Type B pancreatic cell (in vitro differentiated cells): ENCODE measurements around the gene AURKA. TPM values are rescaled to one million over a fixed set of nuclear protein-coding genes. Genes with fewer than 3 reads are reported as not detected.
A peak's percentile ranks its signal among the peaks of the same experiment; 100 is the strongest.
"Not testable (repeated sequence)": the region's sequence is repeated elsewhere in the genome, so short reads cannot be mapped to it uniquely, and the experiment has no call there.

ENCODE experiments used
- DNase-seq: peaks from one replicate; pipeline ENCODE4 v3.0.0; 2021; ENCODE audit warnings: mixed read lengths; ENCODE audit not compliant: unreplicated experiment; ENCODE audit errors: extremely low spot score
- H3K27ac Mint-ChIP-seq: 2 replicates; pipeline ENCODE4 v1.8.0; 2021; ENCODE audit warnings: mild to moderate bottlenecking, mixed read lengths
- H3K27me3 Mint-ChIP-seq: 2 replicates; pipeline ENCODE4 v1.8.0; 2021; ENCODE audit warnings: mixed read lengths
- H3K36me3 Mint-ChIP-seq: 2 replicates; pipeline ENCODE4 v1.8.0; 2021; ENCODE audit warnings: mixed read lengths
- H3K4me1 Mint-ChIP-seq: one replicate; pipeline ENCODE4 v1.8.0; 2021; ENCODE audit warnings: mixed read lengths; ENCODE audit not compliant: unreplicated experiment
- H3K4me3 Mint-ChIP-seq: 2 replicates; pipeline ENCODE4 v1.8.0; 2021; ENCODE audit warnings: mild to moderate bottlenecking, mixed read lengths
- H3K9me3 Mint-ChIP-seq: 2 replicates; pipeline ENCODE4 v1.8.0; 2021; ENCODE audit warnings: mixed read lengths
- total RNA-seq: library from RNA; stranded (reverse); gene quantifications from 2 replicates; pipeline ENCODE4 v1.2.1, GENCODE V29; 2021; ENCODE audit warnings: low replicate concordance
- TF ChIP-seq, protein P1 (sequence below): fragments of 200-600 bp; sonication (generic); conservative IDR thresholded peaks from 2 replicates; pipeline ENCODE4 v1.5.0; 2021; ENCODE audit warnings: antibody characterized with exemption, mild to moderate bottlenecking

Gene AURKA
- total RNA-seq, 1 donor from 2014 or later = 42.7 TPM

DNA sequence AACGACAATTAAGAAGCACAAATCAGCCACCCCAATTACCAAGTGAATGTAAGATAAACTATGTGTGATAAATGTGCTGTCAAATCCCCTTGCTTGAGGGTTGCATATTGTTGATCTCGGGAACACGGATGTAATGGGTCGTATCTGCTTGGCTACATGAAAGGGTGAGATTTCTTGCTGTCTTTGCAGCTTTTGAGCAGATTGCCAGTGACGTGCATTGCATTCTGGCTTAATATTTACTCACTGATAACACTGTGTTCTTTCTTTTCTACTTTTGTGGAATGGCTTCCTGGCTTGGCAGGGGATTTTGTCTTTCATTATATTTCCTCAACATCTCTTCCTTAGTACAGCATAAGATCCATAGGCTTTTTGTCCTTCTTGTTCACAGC lies 43.7 kb downstream of the AURKA start:
- H3K36me3 Mint-ChIP-seq = no peaks in the 10 kb centered on the region
- TF ChIP-seq, protein P1, sequence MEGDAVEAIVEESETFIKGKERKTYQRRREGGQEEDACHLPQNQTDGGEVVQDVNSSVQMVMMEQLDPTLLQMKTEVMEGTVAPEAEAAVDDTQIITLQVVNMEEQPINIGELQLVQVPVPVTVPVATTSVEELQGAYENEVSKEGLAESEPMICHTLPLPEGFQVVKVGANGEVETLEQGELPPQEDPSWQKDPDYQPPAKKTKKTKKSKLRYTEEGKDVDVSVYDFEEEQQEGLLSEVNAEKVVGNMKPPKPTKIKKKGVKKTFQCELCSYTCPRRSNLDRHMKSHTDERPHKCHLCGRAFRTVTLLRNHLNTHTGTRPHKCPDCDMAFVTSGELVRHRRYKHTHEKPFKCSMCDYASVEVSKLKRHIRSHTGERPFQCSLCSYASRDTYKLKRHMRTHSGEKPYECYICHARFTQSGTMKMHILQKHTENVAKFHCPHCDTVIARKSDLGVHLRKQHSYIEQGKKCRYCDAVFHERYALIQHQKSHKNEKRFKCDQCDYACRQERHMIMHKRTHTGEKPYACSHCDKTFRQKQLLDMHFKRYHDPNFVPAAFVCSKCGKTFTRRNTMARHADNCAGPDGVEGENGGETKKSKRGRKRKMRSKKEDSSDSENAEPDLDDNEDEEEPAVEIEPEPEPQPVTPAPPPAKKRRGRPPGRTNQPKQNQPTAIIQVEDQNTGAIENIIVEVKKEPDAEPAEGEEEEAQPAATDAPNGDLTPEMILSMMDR = no peak
- peak overlapping the region; percentile 30 for H3K27ac Mint-ChIP-seq
- H3K4me3 Mint-ChIP-seq = peak overlapping the region; percentile 20
- H3K27me3 Mint-ChIP-seq = peaks cover 34% of the 10 kb centered on the region
- DNase-seq = no peak
- H3K9me3 Mint-ChIP-seq = no peaks in the 10 kb centered on the region
- H3K4me1 Mint-ChIP-seq = peaks cover 13% of the 10 kb centered on the region

DNA sequence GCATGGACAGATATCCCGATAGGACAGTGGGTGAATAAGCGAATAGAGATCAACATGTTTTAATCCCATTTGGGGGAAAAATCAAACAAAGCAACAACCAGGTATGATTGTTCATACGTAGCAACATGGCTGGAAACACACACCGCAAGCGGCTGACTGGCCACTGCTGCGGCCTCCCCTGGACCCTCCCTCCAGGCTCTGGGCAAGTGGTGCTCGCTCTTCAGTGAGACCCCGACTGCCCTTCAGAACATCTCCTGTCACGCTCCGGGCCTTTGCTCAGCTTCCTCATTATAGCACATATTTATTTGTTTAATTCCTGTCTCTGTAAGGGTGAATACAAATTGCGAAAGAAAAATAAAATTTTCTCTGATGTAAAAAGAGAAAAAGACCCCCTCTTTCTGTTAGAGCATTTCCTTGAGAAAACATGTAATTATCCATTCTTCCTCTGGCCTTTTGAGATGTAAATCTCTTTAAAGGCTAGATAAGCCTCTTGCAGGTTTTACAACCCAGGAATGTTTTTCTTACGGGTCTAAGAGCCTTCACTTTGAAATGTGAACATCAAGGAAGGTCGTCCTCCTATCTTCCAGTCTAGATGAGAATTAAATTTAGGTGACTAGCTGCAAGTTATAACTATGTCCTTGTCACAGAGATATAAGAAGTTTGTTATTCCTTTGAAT lies 44.2 kb downstream of the AURKA start:
- Mint-ChIP-seq H3K9me3 (no peaks in the 10 kb centered on the region), H3K27ac (peak overlapping the region; percentile 30), H3K4me3 (peak overlapping the region; percentile 20), H3K36me3 (no peaks in the 10 kb centered on the region), H3K27me3 (peaks cover 39% of the 10 kb centered on the region), H3K4me1 (peaks cover 13% of the 10 kb centered on the region)
- DNase-seq = no peak
- TF ChIP-seq, protein P1 = no peak

DNA sequence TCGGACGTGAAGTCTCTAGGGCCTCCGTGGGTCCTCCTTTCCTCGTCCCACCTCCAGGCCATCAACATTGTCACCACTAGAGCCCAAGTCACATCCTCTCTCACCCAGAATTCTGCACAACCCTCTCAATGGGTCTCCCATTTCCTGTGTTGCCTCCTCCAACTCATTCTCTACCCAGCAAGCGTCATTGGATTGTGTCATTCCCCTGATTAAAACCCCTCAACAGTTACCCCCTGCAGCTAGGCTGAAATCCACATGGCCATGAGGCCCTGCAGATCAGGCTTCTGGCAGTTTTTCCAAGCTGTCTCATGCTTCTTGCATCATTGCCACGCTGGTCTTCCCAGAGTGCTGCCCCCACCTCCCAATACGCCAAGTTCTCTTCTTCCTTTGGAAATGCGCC lies 46.1 kb downstream of the AURKA start:
- Mint-ChIP-seq H3K36me3 (no peaks in the 10 kb centered on the region), H3K9me3 (no peaks in the 10 kb centered on the region), H3K4me1 (peaks cover 13% of the 10 kb centered on the region), H3K4me3 (no peak overlapping the region), H3K27me3 (peaks cover 57% of the 10 kb centered on the region), H3K27ac (no peak overlapping the region)
- DNase-seq = no peak
- TF ChIP-seq, protein P1 = no peak

GRCh38 chr20:56343861-56344381 lies 48.1 kb downstream of the AURKA start:
- H3K27me3 Mint-ChIP-seq = peaks cover 76% of the 10 kb centered on the region
- no peak overlapping the region for H3K27ac Mint-ChIP-seq
- peaks cover 13% of the 10 kb centered on the region for H3K4me1 Mint-ChIP-seq
- peak overlapping the region; percentile 60 for H3K4me3 Mint-ChIP-seq
- peak; percentile 81 for DNase-seq
- TF ChIP-seq, protein P1 = peak; percentile 96
- no peaks in the 10 kb centered on the region for H3K9me3 Mint-ChIP-seq
- H3K36me3 Mint-ChIP-seq = no peaks in the 10 kb centered on the region

DNA sequence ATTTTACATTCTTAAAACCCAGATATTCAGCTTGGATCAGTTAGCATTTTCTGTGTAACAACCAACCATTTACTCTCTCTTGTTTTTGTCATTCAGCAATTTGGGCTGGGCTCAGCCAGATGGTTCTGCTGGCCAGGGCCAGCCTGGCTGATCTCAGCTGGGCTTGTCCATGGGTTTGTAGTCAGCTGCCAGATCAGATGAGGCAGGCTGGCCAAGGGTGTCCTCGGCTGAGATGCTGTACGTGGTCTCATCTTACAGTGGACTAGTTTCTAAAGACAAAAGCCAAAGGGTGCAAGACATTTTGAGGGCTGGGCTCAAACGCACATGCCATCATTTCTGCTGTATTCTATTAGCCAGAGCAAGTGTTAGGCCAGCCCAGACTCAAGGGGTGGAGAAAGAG lies 49.2 kb downstream of the AURKA start:
- peaks cover 2% of the 10 kb centered on the region for H3K4me1 Mint-ChIP-seq
- no peak overlapping the region for H3K4me3 Mint-ChIP-seq
- no peaks in the 10 kb centered on the region for H3K36me3 Mint-ChIP-seq
- no peak for DNase-seq
- H3K9me3 Mint-ChIP-seq = no peaks in the 10 kb centered on the region
- TF ChIP-seq, protein P1 = no peak
- H3K27me3 Mint-ChIP-seq = peaks cover 77% of the 10 kb centered on the region
- H3K27ac Mint-ChIP-seq = no peak overlapping the region

DNA sequence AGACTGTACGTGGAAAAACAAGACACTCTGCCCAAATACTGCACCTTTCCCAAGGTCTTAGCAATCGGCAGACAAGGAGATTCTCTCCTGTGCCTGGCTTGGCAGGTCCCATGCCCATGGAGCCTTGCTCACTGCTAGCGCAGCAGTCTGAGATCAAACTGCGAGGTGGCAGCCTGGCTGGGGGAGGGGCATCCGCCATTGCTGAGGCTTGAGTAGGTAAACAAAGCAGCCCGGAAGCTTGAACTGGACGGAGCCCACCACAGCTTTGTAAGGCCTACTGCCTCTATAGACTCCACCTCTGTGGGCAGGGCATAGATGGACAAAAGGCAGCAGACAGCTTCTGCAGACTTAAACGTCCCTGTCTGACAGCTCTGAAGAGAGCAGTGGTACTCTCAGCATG lies 55.3 kb downstream of the AURKA start:
- not testable (repeated sequence) for H3K9me3 Mint-ChIP-seq, H3K27ac Mint-ChIP-seq, DNase-seq, H3K4me3 Mint-ChIP-seq, H3K36me3 Mint-ChIP-seq, H3K4me1 Mint-ChIP-seq
- H3K27me3 Mint-ChIP-seq = peaks cover 34% of the 10 kb centered on the region
